NOMO-1 (cell line): ENCODE data around the gene MOCS1.

Experiments used
- DNase-seq, 2 experiments: peaks; one replicate each; lab custom pipeline; 2025; ENCODE audit not compliant: unreplicated experiment in 2 of 2; lab: John Stamatoyannopoulos, UW

The MOCS1 gene

DNA sequence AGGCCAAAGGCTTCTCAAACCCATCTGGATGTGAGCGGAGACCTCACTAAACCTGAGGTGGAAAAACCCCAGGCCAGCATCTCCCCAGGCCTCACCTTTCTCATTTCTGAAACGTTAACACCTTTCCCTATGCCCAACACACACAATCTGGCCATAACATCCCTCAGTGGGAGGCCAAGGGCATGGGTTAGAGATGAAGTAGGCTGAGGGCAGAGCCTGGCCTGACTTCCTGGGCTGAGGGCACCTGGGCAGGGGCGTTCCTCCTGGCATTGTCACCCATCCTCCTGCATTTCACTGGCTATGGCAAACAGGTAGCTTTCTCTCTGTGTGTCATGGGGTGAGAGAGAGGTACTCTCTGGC, 8.4 kb downstream of the MOCS1 start:
- DNase-seq: no peak

DNA sequence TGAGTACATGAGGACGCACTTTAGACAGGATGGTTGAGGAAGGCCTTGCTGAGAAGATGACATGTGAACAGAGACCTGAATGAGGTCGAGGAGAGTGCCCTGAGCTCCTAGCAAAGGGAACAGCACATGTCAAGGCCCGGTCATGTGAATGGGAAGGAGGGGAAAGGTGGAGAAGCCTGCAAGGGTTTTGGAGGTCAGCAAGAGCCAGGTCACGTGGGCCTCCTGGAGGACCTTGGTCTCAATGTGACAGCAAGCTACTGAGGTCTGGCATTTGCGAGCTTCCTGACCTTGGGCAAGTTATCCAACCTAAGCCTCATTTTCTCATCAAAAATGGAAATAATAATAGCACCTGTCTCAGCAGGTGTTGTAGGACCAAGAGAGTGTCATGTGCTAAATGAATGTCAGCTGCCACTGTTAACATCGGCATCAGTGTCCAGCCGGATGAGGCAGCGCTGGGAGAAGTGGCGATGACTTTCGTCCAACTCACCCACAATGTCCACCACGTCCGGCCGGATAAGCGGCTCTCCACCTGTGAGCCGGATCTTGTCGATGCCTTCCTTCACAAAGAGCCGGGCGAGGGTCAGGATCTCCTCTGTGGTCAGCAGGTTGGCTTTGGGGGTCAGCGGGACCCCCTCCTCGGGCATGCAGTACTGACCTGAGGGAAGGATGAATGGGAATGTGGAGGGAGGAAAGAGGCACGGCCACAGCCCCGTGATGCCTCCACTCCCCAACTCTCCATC, 8.9 kb downstream of the MOCS1 start:
- no peak for DNase-seq

DNA sequence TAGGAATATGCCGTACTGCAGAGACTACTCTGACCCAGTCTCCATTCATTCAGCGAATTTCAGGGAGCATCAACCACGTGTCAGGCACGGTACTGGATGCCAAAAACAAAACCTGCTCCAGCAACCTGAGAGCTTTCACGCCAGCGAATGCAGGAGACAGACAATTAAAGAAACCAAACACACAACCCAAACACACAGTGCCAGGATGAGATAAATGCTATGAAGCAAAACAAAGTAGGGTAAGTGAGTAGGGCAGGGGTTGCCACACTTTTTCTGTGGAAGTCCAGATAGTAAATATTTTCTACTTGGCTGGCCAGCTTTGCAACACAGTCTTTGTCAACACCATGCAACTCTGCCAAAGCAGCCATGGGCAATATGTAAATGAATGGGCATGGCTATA, 10.0 kb downstream of the MOCS1 start:
- DNase-seq: no peak

DNA sequence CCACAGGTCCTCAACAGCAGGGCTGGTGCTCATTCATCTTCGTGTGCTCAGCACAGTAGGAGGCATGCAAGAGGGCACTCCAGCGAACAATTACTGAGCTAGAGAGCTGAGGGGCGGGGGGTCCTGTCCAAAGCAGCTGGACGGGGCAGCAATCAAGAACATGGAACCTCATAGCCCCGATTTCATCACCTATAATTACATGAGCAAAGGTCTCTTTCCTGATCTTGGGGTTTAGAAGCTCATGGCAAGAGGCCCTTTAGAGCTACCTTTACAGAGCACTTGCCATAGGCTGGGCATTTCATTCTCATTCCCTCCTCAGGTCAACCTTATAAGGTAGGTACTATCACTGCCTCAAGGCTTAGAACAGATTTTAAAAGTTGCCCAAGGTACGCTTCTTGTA, 10.4 kb downstream of the MOCS1 start:
- DNase-seq: no peak

DNA sequence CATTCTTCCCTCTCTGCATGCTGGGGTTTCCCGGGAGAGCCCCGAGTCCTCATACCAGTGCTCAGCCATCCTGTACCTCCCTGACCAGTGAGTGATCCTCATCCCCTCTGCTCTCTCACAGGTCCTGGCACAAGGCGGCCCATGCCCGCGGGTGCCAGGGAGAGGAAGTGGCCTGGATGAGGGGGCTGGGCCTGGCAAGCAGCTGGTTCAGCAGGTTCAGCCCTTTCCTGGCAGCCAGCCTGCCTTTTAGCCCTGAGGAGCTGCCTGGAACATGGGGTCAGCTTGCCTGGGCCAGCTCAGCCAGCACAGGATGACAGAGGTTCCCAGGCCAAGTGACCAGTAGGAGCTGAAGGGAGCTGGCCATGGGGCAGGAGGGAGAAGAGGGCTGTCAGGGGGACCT, 10.9 kb downstream of the MOCS1 start:
- no peak for DNase-seq

DNA sequence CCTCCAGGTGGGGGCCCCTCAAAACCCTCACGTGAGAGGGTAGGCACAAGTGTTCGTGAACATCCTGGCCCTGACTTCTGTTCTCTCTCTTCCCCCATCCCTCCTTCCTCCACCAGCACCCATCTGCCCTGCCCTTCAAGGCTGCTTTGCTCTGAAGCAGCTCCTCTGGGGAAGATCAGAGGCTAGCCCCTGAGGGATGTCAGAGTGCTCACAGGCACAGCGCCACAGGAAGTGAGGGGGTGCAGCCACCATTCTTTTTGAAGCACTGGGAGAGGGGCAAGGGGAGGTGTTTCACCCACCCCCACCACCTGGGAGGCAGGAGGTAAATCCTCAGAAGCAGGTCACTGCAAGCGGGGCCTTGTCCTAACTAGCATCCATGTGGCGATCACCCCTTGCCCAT, 11.4 kb downstream of the MOCS1 start:
- DNase-seq: no peak

DNA sequence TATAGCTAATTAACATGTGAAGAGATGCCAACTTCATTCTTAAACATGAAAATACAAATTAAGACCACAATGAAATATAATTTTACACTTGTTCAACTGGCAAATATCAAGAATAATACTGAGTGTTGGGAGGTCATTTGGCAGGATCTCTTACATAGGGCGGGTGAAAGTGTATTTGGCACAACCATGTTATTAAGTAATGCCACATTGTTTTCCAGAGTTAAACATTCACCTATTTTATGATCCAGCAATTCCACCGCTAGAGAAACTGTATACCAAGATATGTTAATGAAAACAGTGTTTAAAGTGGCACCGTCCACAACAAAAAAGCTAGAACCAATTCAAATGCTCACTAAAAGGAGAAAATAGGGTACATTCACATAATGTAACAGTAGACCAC, 14.1 kb downstream of the MOCS1 start:
- DNase-seq: no peak

DNA sequence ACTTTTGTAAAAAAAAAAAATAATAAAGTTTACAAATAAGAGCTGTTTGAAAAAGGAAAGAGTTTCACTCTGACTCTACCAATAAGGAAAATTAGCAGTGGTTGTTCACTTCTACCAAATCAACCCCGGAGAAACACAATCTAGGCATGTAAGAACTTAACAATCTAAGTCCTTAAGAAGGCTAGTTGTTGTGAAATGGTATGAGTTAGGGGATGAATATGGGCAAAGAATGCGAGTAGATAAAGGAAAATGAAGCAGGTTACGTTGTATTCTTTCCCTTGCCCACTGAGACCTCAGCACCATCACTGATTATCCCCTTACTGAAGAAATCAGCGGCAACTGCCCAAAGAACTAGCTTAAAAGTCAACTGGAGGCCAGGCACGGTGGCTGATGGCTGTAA, 15.4 kb downstream of the MOCS1 start:
- no peak for DNase-seq

DNA sequence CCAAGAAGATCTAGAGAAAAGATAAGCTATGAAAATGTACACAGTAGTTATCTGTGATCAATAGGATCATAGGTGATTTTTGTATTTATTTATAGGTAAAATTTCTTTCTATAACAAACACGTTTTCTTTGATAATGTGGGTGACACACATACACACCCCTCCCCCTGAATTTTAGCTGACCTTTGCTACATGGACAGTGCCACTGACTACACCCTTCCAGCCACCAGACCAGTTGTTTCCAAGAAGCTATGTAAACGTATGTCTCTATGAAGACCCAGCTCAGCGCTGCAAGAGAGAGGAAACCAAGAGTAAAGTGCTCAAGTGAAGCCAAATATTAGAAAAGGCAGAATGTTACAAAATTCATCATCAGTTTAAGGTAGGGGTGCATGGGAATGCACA, 16.3 kb downstream of the MOCS1 start:
- no peak for DNase-seq

DNA sequence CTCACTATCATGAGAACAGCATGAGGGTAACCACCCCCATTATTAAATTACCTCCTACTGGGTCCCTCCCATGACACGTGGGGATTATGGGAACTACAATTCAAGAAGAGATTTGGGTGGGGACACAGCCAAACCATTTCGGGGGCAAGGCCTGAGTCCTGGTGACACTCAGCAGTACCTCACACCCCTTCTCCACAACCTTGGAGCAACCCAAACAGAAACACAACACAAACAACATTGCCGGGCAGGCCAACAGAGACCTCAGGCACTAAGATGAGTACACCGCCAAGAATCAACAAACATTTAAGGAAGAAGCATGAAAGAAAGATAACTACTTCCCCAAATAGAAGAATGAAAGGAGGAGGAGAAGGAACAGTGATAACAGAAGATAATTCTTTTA, 16.9 kb downstream of the MOCS1 start:
- no peak for DNase-seq

DNA sequence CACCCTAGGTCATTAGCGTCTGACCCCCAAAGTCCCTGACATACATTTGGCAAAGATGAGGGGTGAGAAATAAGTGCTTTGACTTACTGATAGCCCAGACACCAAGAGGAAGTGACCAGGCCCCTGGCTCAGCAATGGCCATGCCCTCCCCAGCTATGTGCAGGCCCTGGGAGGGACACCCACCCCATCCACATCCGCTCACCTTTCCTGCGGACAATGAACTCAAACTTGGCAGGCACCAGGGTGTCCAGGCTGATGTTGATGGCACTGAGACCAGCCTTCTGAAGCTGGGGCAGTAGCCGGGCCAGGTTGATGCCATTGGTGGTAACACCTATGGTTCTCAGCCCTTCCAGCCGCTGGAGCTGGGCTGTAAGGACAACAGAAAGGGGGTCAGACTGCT, 18.4 kb downstream of the MOCS1 start:
- DNase-seq: no peak

DNA sequence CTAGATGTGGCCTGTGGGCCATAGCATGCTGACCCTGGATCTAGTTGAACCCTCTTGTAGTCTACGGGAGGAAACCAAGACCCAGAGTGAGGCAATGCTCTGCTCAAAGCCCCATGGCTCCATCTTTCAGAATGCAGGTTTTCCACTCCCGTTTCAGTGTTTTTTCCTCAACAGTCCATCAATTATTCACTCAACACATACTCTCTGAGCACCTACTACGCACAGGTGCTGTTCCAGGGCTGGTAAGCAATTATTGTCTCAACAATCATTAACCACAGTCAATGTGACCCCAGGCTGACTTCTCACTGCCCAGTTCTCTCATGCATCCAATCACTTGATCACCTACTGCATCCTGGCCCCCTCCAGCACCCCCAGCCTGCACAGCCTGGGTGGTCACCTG, 20.0 kb downstream of the MOCS1 start:
- DNase-seq: no peak

DNA sequence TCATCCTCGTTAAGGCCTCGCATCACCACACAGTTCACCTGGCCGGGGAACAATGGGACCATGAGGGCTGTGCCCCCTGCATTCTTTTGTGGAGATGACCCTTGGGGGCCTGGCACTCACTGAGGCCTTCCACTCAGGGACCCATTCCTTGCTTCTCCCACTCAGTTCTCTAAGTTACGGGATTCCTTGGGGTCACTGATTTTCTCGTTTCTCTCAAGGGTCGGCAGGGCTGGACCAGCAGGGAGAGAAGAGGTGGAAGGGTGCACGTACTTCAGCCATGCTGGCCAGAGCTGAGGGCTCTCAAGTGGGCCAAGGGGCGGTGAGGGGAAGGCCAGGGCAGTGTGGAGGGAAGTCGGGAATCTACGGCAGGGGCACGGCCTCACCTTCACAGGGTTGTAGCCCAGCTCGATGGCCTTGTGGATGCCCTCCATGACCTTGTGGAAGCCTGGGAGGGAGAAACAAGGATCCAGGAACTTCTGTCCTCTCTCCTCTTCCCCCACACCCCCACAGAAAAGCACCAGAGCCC, 20.8 kb downstream of the MOCS1 start:
- no peak for DNase-seq

DNA sequence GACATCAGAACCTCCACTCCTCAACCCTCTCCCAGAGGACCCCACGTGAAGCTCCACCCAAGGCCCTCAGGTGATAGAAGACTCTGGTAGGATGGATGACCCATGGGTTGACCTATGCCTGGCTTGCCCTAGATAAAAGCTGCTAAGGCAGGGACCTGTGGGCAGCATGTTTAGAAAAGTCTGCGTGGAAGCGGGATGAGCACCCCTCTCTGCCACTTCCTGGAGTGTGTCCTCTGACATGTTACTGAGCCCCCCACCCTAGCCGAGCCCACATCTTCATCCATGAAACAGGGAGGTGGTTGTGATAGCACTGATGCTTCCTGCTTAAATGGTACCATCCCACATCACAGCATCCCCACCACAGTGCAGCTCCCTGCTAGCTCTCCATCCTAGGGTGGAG, 21.8 kb downstream of the MOCS1 start:
- DNase-seq: no peak

DNA sequence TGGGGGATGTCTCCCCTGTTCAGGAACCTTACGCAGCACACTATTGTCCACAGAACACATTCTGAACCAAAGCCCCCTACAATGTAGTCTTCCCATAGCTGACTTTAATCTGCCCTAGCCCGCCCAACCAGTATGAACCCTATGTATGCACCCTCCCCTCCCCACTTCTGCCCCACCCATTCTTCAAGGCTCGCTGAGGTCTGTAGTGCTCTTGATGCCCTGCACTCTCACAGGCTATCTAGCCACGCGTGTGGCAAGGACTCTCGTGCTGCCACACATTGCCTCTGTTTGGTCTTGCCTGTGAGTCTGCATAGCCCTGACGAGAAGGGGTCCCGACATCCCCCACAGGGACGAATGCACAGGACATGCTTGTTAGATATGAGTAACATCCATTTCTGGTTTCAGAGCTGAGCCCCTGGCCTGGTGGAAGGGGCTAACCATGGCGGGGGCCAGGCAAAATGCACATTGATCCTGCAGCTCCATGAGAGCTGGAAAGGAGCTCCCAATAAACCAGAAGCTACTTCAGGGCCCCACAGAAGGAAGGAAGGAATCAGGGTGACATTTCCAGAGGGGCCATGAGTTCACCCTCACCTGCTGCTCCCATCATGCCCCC, 22.6 kb downstream of the MOCS1 start:
- no peak for DNase-seq

DNA sequence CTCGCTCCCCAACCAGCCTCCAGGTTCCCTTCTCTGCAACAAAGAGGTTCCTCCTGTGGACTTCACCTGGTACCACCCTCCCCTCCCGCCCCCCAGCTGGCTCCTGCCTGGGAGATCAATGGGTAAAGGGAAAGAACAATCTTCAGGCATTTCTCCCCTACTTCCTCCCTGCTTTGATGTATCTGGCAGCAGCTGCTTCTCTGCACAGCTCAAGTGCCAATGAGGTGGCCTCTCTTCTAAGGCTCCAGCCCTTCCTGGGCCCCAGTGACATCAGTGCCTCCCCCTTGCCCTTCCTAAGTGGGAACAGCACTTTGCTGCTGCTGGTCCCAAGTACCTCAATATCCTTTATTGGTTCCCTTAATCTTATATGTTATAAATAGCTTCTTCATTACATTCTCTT, 23.5 kb downstream of the MOCS1 start:
- no peak for DNase-seq

DNA sequence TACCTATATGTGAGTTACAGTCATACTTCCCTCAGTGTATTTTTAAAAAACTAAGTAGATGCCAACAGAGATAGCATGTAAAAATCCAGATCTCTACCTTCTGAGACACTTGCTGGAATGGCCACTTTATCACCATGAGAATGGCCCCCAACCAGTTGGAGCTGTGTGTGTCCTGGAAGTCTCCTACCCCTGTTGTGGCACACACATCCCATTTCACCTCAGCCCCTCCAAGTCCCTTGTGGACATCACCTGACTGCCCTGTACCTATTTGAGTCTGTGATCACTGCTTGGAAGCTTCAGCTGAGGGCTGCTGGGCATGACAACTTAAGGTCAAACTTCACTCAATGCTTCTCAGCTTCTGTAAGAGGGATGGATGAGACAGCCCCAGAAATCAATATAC, 24.1 kb downstream of the MOCS1 start:
- DNase-seq: no peak

DNA sequence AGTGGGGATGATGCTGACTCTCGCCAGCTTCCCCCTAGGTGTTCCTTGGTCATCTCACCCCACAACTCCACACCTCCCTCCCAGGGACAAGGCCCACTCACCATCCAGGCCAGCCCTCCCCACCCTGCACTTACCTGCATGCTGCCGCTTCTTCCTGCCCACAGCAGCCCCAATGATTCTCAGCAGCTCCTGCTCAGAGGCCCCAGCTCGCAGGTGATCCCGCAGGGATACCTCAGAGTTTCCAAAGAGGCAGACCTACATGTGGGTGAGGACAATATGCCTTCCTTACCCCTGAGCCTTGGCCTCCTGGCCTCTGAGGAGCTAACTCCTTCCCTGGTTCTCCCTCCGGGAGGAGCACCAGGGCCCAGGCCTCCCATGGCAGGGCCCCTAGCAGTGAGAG, 24.6 kb downstream of the MOCS1 start:
- DNase-seq: no peak

DNA sequence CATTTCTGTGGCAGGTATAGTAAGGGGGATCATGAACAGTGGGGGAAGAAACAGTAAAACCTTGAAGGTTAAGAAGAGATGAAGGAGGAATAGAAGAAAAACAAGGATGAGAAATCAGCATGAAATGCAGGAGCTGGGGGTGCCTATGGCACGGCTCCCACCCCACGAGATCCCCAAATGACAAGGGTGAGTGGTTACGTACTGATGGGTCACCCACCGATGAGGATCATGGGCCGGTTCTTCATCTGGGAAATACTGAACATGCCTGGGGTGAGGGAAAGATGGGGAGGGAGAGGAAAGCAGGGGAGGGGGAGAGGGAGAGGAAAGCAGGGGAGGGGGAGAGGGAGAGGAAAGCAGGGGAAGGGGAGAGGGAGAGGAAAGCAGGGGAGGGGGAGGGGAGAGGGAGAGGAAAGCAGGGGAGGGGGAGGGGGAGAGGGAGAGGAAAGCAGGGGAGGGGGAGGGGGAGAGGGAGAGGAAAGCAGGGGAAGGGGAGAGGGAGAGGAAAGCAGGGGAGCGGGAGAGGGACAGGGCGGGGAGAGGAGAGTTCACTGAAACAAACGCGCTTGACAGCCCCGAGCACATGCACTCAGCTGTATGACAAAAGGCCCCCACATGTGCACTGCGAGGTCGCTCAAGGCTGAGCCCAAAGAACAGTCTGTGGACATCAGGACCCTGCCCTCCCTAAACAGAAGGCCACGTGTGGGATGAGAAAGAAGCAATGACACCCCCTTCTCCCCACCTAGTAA, 25.3 kb downstream of the MOCS1 start:
- no peak for DNase-seq

DNA sequence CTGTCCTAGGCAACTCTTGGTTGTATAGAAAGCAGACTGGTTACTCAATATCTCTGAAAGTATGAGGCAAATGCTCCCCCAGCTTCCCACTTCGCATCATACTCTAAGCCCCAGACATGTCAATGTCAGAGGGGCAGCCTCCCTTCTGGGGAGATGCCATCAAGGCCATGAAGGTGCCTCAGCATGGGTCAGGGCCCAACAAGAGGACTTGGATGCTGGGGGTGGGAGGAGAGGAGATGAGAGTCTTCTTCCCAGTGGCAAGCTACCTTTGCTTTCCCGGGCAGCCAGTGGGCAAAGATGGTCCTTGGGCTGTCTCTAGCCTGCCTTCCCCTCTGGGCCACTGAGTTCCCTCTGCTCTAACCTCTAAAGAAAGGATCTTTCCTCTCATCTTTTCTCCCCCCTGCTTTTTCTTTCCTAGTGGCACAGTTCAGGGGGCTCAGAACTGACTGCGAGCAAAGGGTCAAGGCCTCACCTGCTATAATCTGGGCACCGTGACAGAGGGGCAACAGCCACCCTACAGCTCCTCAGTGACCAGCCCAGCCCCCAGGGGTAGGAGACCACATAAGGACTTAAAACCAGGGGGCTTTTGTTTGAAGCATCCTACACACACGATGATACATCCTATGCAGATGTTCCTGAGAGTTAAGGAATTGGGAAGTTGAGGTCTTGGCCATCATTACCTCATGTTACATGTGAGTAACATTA, 26.2 kb downstream of the MOCS1 start:
- no peak for DNase-seq

DNA sequence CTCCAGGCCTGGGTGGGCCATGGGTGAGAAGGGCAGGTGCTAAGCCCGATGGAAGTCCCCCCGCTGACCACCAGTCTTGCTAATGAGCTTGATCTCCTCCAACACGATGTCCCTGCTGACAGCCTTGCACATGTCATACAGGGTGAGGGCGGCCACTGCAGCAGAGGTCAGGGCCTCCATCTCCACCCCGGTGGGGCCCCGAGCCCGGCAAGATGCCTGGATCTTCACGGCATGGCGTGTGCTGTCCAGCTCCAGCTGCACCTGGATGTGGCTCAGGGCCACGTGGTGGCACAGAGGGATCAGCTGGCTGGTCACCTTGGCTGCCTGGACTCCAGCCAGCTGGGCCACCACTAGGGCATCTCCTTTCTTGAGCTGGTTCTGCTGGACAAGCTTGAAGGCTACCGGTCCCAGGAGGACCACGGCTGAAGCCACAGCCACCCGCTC, 27.9 kb downstream of the MOCS1 start:
- DNase-seq: no peak
